ENCODE data around the gene NRG3.

GRCh38 chr10:82738592-82738991, 863.6 kb downstream of the NRG3 start:
- no peak for TF ChIP-seq EP300 (IDR thresholded peaks at IDR 0.05)
- TF ChIP-seq CTCF (IDR thresholded peaks at IDR 0.05): no peak

Measured in tibial nerve (tissue), 4 donors.